Glomerular visceral epithelial cell (primary cell): Measurements from ENCODE around the gene NKX2-3.

ENCODE experiments used
- DNase-seq: peaks from one replicate; pipeline ENCODE4 v3.0.0-alpha.2; 2016; ENCODE audit errors: extremely low spot score

NKX2-3 gene

GRCh38 chr10:99526861-99527504, 5.8 kb upstream of the NKX2-3 start:
- no peak for DNase-seq

DNA sequence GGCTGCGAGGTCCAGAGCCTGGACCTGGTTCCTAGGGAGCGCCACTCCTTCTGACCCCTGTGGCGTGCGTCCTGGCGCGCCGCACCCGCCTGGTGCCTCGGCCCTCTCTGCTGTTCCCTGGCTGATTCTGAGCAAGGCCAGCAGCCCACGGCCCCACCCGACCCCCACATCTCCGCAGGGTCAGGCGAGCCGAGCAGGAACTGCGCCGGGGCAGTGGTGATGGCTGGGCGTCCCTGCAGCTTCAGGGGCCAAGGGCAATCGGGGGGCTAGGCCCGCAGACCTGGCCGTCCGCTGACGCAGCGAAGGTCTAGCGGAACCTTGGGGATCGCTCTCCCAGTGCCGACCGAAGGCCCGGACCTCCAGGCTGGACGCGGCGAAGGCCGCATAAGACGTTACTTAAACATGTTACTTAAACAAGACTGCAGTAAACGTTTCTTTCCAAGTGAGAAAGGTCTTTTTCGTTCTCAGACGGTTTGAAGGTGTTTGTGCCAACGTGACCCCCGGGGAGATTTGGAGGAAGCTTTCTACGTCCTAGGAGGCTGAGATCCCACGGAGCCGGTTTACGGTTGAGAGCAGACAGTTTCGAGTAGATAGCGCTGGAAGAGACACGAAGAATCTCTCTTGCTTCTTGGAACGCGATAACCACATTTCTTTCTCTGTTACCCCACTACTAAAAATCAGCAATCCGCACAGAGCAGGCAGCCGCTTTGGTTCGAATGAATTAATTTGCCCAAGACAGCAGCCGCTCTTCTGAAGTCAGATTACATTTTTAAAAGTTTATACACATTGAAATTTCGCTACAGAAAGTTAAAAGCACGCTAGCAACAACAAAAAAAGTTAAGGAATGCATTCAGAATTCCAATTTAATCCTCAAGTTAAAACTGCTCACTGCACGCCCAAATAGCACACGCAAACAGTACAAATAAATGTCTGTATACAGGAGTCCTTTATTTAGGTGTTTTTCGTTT, 4.9 kb upstream of the NKX2-3 start:
- DNase-seq, result no peak

DNA sequence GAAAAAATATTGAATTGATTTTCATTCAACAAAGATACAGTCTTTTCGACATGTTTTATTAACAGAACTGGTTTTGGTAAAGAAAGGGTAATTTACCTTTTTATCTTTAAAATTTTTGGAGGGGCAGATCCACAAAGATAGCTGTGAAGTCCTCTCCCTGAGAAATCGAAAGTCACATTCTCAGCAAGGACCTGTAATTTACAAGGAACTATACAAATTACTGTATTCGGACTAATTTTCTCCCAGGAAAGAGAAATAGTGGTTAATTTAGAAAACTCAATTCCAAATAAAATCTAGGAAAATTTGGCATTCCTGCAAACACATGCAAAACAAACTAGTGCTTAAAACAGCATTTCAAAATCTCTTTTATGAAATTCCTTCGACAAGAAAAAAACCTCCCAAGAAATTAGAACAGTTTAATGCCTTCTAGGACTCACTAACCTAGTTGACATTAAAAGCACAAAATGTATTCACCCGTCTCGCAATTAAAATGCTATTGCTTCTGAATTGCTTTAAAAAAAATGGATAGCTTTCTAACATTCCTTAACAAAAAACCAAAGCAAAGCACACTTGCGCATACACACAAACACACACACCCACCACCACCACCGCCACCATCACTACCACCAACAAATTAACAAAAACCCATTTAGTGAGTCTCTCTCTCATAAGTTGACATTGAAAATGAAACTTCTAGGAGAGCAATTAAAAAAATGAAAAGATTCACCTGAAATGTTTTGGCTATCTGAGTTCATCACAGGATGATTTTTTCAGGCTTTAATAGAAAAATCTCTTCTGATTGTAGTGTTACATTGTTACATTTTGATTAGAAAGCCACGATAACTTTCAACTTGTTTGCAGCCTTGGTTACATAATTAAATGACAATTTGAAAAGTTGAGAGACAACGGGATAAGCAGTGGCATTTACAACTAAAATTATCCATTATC, 4.0 kb upstream of the NKX2-3 start:
- no peak for DNase-seq

DNA sequence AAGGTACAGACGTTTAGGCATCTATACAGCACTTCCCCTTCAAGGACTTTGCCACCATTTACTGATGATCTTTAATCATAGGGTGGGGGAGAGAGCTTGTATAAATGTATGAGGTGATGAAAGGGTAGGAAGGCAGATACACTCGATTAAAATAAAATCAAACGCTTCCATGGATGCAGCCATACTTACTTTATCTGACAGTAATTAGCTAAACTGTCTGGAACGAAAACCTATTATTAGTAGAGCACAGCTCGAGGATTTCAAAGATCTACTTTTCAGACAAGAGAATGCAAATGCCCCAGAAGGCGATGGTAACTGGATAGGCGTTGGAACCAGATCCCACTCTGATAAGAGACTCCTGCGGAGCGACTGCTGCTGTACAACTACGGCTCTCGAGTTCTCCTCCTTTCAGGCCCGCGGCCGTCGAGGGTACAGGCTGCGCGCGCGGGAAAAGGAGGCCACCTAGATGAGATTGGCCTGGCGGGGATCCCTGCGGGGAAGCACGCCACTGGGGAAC, 3.1 kb upstream of the NKX2-3 start:
- DNase-seq, result no peak

GRCh38 chr10:99530108-99531025, 2.4 kb upstream of the NKX2-3 start:
- no peak for DNase-seq

GRCh38 chr10:99531026-99531695, 1.6 kb upstream of the NKX2-3 start:
- no peak for DNase-seq

- DNase-seq, result no peak
Observed at GRCh38 chr10:99531696-99532593, 797 bp upstream of the NKX2-3 start.

DNA sequence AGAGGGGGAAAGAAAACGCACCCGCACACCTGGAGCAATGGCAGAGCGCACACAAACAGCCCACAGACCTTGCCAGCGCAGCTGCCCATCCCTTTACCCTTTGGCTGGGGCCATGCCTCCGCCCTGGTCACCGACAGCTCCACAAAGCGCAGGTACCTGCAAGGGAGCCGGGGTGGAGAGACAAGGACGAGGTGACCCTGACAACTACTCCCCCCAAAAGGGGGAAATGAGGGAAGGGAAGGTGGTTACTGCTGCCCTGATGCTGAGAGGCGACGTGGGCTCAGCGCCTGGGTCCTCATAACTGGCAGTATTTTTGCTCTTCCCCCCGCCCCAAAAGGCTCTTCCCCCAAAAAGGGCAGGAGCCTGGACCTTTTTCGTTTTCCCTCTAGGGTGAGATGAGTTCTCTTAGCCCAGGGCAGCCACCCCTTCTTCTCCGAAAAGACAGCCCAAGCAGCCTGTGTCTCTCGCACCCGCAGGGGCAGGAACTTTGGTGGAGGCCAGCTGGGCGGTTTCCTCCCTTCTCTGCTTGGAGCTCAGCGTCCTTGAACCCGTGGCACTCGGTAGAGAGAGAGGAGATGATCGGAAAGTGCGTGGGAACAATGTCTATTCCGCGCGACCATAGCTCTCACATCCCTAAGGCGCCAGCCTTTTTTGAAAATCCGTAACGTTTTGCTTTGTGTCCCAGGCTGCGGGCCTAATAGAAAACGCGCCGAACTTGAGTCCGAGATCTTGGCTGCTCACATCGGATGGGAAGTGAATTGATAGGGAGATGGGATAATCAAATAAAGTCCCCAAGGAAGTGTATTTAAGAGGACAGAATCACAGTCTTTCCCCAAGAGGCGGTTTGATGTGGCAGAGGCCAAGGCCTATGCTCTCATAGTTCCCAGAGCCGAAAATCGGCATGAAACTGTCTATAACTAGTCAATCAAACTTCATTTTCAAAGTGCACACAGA, 1.0 kb downstream of the NKX2-3 start:
- DNase-seq, result no peak

GRCh38 chr10:99534450-99534938, 1.8 kb downstream of the NKX2-3 start:
- DNase-seq, result no peak

DNA sequence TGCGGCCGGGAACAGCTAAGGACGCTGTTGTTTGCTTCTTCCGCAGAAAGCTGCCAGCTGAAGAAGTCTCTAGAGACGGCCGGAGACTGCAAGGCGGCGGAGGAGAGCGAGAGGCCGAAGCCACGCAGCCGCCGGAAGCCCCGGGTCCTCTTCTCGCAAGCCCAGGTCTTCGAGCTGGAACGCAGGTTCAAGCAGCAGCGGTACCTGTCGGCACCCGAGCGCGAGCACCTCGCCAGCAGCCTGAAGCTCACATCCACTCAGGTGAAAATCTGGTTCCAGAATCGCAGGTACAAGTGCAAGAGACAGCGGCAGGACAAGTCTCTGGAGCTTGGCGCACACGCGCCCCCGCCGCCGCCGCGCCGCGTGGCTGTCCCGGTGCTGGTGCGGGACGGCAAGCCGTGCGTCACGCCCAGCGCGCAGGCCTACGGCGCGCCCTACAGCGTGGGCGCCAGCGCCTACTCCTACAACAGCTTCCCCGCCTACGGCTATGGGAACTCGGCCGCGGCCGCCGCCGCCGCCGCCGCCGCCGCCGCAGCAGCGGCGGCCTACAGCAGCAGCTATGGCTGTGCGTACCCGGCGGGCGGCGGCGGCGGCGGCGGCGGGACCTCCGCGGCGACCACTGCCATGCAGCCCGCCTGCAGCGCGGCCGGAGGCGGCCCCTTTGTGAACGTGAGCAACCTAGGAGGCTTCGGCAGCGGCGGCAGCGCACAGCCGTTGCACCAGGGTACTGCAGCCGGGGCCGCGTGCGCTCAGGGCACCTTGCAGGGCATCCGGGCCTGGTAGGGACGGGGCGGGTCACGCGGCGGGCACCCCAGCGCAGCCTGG, 2.4 kb downstream of the NKX2-3 start:
- DNase-seq, result no peak

- no peak for DNase-seq
Observed at GRCh38 chr10:99535764-99536337, 3.1 kb downstream of the NKX2-3 start.

DNA sequence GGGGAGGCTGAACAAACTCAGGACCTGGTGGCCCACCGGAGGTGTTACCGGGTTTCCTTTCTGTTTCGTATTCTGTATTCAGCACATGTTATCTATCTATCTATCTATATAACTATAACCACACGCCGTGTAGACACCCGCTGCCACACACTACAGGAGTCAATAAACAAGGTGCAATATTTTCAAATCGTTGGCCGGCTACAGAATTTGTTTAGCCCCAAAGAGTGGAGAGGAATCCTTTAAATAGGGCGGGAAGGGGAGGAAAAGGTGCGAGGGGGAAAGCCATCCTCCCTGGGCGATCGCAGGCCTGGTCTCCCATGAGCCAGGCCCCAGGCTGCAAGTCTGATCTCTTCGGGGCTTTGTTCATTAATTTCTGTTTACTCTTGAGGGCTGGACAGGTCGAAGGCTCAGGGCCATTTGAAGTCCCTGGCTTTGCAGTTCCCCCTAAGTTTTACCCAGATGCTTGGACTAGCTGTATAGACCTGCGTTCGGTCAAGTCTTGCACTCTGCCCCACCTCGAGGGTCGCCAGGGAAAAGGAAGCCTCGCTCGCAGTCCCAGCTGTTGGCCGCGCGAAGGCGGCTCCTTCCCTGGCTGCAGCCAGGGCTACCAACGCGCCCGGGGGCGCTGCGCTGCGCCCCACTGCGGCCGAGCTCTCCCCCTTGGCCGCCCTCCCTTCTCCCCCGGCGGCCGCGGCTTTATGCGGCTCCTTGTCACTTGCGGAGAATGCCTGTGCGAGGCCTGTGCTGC, 3.8 kb downstream of the NKX2-3 start:
- DNase-seq, result no peak

- DNase-seq, result no peak
Observed at GRCh38 chr10:99537086-99537988, 4.6 kb downstream of the NKX2-3 start.
